Right lung (tissue), 5 donors: ENCODE data around the gene MZT2A. TPM values are rescaled to one million over a fixed set of nuclear protein-coding genes. Genes with fewer than 3 reads are reported as not detected.
"Not testable (repeated sequence)": the region's sequence is repeated elsewhere in the genome, so short reads cannot be mapped to it uniquely, and the experiment has no call there.

ENCODE experiments used
- DNase-seq, 2 donors: peaks; one replicate each; pipeline ENCODE4 v3.0.0-alpha.2; 2013
- polyA plus RNA-seq, 5 donors: library from polyadenylated mRNA; unstranded; fragments of 120-200 nt; gene quantifications; one replicate each; pipeline versions ENCODE4 v1.2.1 to v1.2.3, GENCODE V29; 2013; ENCODE audit warnings: inconsistent platforms in 1 of 5, low replicate concordance in 1 of 5; ENCODE audit not compliant: insufficient read length in 5 of 5, insufficient read depth in 1 of 5

The MZT2A gene
- polyA plus RNA-seq, 5 donors: 31.7 to 85.8 (median 46.8) TPM

- not testable (repeated sequence) for DNase-seq
These were observed 21.3 kb downstream of the MZT2A start for GRCh38 chr2:131470944-131471343.

- DNase-seq: not testable (repeated sequence)
These were observed 24.5 kb downstream of the MZT2A start for GRCh38 chr2:131467722-131468121.

DNA sequence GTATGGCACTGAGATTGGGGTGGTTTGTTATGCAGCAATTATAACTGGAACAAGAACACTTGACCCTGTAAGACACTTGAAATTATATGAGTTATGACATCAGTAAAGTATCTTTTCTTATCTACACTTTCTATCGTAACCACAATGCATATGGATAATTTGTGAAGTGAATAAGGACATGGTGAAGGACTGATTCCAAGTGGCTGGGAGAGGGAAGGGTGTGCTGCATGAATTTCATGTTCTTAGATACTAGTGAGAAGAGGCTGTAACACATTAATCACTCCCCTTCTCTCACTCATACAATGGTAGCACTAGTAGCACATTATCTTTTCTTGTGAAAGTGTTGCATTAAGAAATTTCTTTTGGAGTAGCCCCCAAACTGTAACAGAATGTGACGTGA is 37.3 kb downstream of the MZT2A start:
- not testable (repeated sequence) for DNase-seq

DNA sequence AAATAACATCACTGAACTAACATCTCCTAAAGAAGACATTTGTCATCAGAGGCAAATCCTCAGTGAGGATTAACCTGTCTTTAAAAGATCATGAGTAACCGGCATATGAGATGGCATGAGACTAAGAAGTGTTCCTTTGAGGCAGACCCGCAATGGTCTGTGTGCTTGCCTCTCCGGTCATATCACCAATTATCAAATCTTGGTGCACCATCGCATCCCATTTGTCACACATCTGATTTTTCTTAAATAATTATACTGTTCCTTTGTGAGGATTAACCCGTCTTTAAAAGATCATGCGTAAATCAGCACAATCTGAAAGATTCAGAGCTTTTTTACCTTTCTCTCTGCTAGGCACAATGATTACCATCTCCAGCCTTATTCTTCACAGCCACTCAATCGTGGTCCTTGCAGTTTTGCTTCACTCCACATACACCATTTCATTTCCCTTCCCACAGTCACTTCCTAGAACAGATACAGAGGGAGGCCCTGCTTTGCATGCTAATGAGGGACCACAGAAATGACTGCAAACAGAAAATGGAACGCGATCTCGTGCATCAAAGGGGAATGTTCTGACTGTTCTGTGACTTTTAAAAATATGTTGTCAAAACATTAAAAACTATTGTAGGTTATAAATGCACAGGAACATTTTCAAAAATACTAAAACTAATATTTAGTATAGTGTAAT is 40.8 kb downstream of the MZT2A start:
- not testable (repeated sequence) for DNase-seq

GRCh38 chr2:131447981-131448380 is 44.2 kb downstream of the MZT2A start:
- DNase-seq: not testable (repeated sequence)

DNA sequence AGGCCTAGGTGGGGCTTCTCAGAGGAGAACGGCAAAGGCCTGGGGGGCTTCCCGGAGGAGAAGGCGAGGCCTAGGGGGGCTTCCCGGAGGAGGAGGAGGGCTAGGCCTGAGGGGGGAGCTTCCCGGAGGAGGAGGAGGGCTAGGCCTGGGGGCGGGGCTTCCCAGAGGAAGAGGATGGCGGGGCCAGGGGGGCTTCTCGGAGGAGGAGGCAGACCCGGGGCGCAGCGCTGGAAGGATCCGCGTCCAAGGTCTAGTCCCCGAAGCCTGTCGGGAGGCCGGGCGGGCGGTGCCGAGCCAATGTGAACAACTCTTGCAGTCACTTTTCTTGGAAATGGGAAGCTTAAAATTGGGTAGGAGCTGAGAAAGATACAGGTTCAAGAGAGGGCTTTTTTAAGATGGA is 46.3 kb downstream of the MZT2A start:
- no peak for DNase-seq

- DNase-seq: not testable (repeated sequence)
These were observed 46.7 kb downstream of the MZT2A start for GRCh38 chr2:131445515-131445797.

GRCh38 chr2:131444736-131445514 is 47.3 kb downstream of the MZT2A start:
- DNase-seq: not testable (repeated sequence)

DNA sequence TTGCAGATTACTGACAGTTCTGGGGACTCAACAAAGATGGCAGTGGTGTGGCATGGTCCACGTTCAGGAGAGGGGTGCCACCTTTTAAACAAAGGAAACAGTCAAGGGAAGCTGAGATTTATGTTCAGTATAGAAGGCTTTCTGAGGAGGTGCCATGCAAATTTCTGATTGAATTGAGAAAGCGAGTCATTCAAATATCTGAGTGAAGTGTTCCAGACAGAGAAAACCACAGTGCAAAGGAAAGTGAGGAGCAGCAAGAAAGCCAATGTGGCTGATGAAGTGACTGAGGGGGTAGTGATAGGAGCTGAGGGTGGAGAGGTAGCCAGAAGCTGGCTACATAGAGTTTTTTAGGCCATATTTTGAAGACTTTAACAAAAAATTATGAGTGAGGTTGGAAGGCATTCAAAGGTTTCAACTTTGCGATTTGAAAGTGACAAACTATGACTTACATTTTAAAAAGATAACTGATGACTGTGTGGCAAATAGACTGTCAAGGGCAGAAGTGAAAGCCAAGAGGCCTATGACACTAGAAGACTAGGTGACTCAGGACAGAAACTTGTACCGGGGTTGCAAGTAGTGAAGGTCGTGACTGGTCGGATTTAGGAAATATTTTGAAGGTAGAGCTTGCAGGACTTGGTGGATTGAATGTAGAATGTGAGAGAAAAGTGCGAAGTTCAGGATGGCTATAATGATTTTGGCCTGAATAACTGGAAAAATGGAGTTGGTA is 51.3 kb downstream of the MZT2A start:
- not testable (repeated sequence) for DNase-seq

Other genes starting within 250 kb of the MZT2A start
- gene RAB6D, start 128.2 kb downstream of the MZT2A start, polyA plus RNA-seq: 1 to 10 TPM; 1.1 to 2.3 (median 2.0) TPM
- 1 to 10 TPM in 4 of 5 donors, under 1 TPM in 1; 0.44 to 1.6 (median 1.3) TPM for gene TUBA3D, start 16.3 kb downstream of the MZT2A start, polyA plus RNA-seq
- 10 to 100 TPM in 2 of 5 donors, 1 to 10 TPM in 3; 5.9 to 11.2 (median 9.9) TPM for gene CCDC74A, start 35.5 kb upstream of the MZT2A start, polyA plus RNA-seq